Endothelial cell of umbilical vein (primary cell): Measurements from ENCODE around the gene NUP214. TPM values are rescaled to one million over a fixed set of nuclear protein-coding genes. Genes with fewer than 3 reads are reported as not detected.

Experiments used
- BruUV-seq: library from RNA; stranded (reverse); fragments of 400-500 nt; replicated peaks from 2 replicates; lab custom pipeline; 2021; lab: Mats Ljungman, UMichigan
- CTCF ChIA-PET: fragments of 300-600, 350-600 bp; sonication (Branson Sonifier 250); formaldehyde crosslinking; loops from one replicate; lab custom pipeline; 2021; ENCODE audit warnings: antibody characterized with exemption, inconsistent platforms; lab: Charles Lee
- POLR2A ChIA-PET: fragments of 300-600, 350-600 bp; sonication (Branson Sonifier 250); formaldehyde crosslinking; loops from one replicate; lab custom pipeline; 2021; ENCODE audit warnings: antibody characterized with exemption, inconsistent platforms; lab: Charles Lee
- DNase-seq: peaks from one replicate; pipeline ENCODE4 v3.0.0-alpha.2; 2011; ENCODE audit warnings: low read depth, low spot score
- FAIRE-seq: peaks from 2 replicates; lab custom pipeline; 2011; peaks lifted over from hg19 to GRCh38; lab: Jason Lieb, UNC
- H2AFZ ChIP-seq: 2 replicates; pipeline ENCODE4 v1.6.0; 2012; ENCODE audit warnings: low read depth, low read length, control low read depth, inconsistent platforms
- H3K27ac ChIP-seq: 2 replicates; pipeline ENCODE4 v1.5.1; 2011; ENCODE audit warnings: low read depth, mild to moderate bottlenecking, control low read depth, low read length, moderate library complexity; ENCODE audit not compliant: insufficient read depth
- H3K27me3 ChIP-seq, 2 experiments: 2 replicates each; pipeline versions ENCODE4 v1.6.0 to v1.6.1; 2011; ENCODE audit warnings: low read length in 2 of 2, mixed read lengths in 1 of 2; ENCODE audit not compliant: control insufficient read depth in 2 of 2, insufficient read depth in 2 of 2
- H3K36me3 ChIP-seq, 2 experiments: 2 replicates in 1 of 2; 3 replicates in 1 of 2; pipeline ENCODE4 v1.5.1; 2011; ENCODE audit warnings: low read length in 2 of 2, mild to moderate bottlenecking in 1 of 2, moderate library complexity in 1 of 2; ENCODE audit not compliant: control insufficient read depth in 2 of 2, insufficient read depth in 2 of 2; ENCODE audit errors: extremely low read depth in 1 of 2
- H3K4me1 ChIP-seq: 3 replicates; pipeline ENCODE4 v1.5.1; 2011; ENCODE audit warnings: mild to moderate bottlenecking, low read length; ENCODE audit not compliant: control insufficient read depth, insufficient read depth; ENCODE audit errors: extremely low read depth
- H3K4me2 ChIP-seq: 2 replicates; pipeline ENCODE4 v1.6.1; 2011; ENCODE audit warnings: low read length, control low read depth, mixed read lengths; ENCODE audit not compliant: insufficient read depth
- H3K4me3 ChIP-seq, 3 experiments: fragments of 200-600 bp in 1 of 3; sonication (generic), shearing (Covaris generic) in 1 of 3; replicated peaks in 1 of 3; 2 replicates each; pipeline ENCODE4 v1.5.1; 2011 to 2016; ENCODE audit warnings: control low read depth in 3 of 3, low read length in 3 of 3, mild to moderate bottlenecking in 2 of 3, inconsistent platforms in 1 of 3, low read depth in 1 of 3, moderate library complexity in 1 of 3; ENCODE audit not compliant: insufficient read depth in 1 of 3
- H3K79me2 ChIP-seq: 2 replicates; pipeline ENCODE4 v1.6.0; 2012; ENCODE audit warnings: low read length, inconsistent platforms; ENCODE audit not compliant: control insufficient read depth, insufficient read depth
- H3K9ac ChIP-seq: replicated peaks from 2 replicates; pipeline ENCODE3; 2011; ENCODE audit warnings: low read length, control low read depth; ENCODE audit not compliant: insufficient read depth; ENCODE audit errors: extremely low read depth
- H3K9me1 ChIP-seq: replicated peaks from 3 replicates; pipeline ENCODE4 v1.6.0; 2011; ENCODE audit warnings: mild to moderate bottlenecking, low read length; ENCODE audit not compliant: control insufficient read depth, insufficient read depth; ENCODE audit errors: extremely low read depth
- H3K9me3 ChIP-seq: replicated peaks from 2 replicates; pipeline ENCODE4 v1.5.1; 2012; ENCODE audit warnings: low read length, inconsistent platforms; ENCODE audit not compliant: control insufficient read depth, insufficient read depth
- H4K20me1 ChIP-seq: replicated peaks from 2 replicates; pipeline ENCODE3; 2011; ENCODE audit warnings: mild to moderate bottlenecking, low read length; ENCODE audit not compliant: control insufficient read depth, insufficient read depth; ENCODE audit errors: extremely low read depth
- EZH2 ChIP-seq: IDR thresholded peaks from 2 replicates; pipeline ENCODE4 v1.6.1; 2012; ENCODE audit warnings: borderline replicate concordance, low read depth, mild to moderate bottlenecking, moderate library complexity, low read length, inconsistent platforms; ENCODE audit not compliant: severe bottlenecking
- FOS ChIP-seq: IDR thresholded peaks from 2 replicates; pipeline ENCODE4 v1.6.1; 2011; ENCODE audit warnings: mild to moderate bottlenecking, low read length, moderate library complexity, borderline replicate concordance; ENCODE audit not compliant: insufficient read depth
- GATA2 ChIP-seq: IDR thresholded peaks from 2 replicates; pipeline ENCODE4 v1.7.0; 2011; ENCODE audit warnings: low read depth, mild to moderate bottlenecking, moderate library complexity, mixed read lengths, low read length; ENCODE audit not compliant: insufficient read length, insufficient read depth
- JUN ChIP-seq: IDR thresholded peaks from 2 replicates; pipeline ENCODE4 v1.6.1; 2011; ENCODE audit warnings: borderline replicate concordance, low read depth; ENCODE audit not compliant: insufficient read length, insufficient read depth
- MAX ChIP-seq: IDR thresholded peaks from 2 replicates; pipeline ENCODE4 v1.6.1; 2011; ENCODE audit not compliant: insufficient read depth, insufficient read length
- MYC ChIP-seq: IDR thresholded peaks from one replicate; pipeline ENCODE4 v1.6.1; 2011; ENCODE audit warnings: mild to moderate bottlenecking, low read depth, low read length
- POLR2A ChIP-seq: IDR thresholded peaks from 2 replicates; pipeline ENCODE4 v1.6.1; 2012; ENCODE audit warnings: low read depth, mild to moderate bottlenecking, control low read depth, low read length
- POLR2AphosphoS5 ChIP-seq: IDR thresholded peaks from 2 replicates; pipeline ENCODE4 v1.6.1; 2012; ENCODE audit warnings: low read depth, mild to moderate bottlenecking, control low read depth, low read length, moderate library complexity; ENCODE audit not compliant: insufficient read depth
- dilution Hi-C: fragments of 300-500 bp; cut with MboI; formaldehyde crosslinking; loops from one replicate; pipeline ENCODE4 v1.15.0; 2019; ENCODE audit warnings: low sequenced_read_pairs; ENCODE audit not compliant: extremely low pct_ligation_motif_present
- intact Hi-C: fragments of 100-400 bp; cut with micrococcal nuclease; formaldehyde crosslinking; loops from one replicate; pipeline ENCODE4 v1.10.0; 2022
- polyA plus RNA-seq, 4 experiments: library from polyadenylated mRNA; depleted of rRNA in 3 of 4; stranded (reverse) in 3 of 4; unstranded in 1 of 4; fragments of >200 nt; gene quantifications; 2 replicates each; pipeline versions ENCODE4 v1.2.1 to v1.2.3, GENCODE V29; 2011 to 2012; ENCODE audit warnings: missing spikeins in 1 of 4
- total RNA-seq: library from RNA; stranded (reverse); gene quantifications from 2 replicates; pipeline ENCODE4 v1.2.3, GENCODE V29; 2021
- TF ChIP-seq, protein P1 (sequence below), 2 donors: IDR thresholded peaks; 1 replicate in 1 of 2; 2 replicates in 1 of 2; pipeline ENCODE4 v1.5.1; 2011; ENCODE audit warnings: low read length in 2 of 2, mild to moderate bottlenecking in 2 of 2, moderate library complexity in 2 of 2, control low read depth in 1 of 2, inconsistent platforms in 1 of 2, low read depth in 1 of 2; ENCODE audit not compliant: insufficient read depth in 1 of 2; ENCODE audit errors: extremely low read depth in 1 of 2

The NUP214 gene
- total and polyA plus RNA-seq, 2 donors (not counting 3 experiments of a cell fraction or from before 2014, with no cell fraction given): 28.7 to 65.9 TPM

DNA sequence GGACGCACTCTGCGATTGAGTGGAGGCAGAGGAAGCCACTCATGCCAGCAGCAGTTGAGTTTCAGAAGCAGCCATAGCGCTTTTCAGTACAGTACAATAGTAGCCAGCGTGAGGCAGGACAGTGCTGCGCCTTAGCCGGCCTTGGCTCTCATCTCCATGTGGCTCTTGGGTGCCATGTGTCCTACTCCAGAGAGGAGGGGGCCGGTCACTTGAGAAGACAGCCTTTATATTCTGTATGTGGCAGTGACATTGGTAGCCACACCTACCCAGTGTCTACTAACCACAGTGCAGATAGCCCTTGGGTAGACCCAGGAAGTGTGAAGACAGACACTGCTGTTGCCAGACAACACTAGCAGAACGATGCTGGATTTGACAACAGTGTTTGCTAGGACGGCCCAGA lies 108.6 kb downstream of the NUP214 start:
- Histone ChIP-seq H3K4me1 (peaks cover 34% of the 10 kb centered on the region), H3K27ac (no peak overlapping the region), H3K9ac (no peak overlapping the region), H2AFZ (no peak overlapping the region), H3K4me2 (no peak overlapping the region), H3K36me3 (peaks cover 0 to 25% of the 10 kb centered on the region in 2 experiments), H3K4me3 (no peak overlapping the region), H3K27me3 (no peaks in the 10 kb centered on the region), H3K9me1 (no peaks in the 10 kb centered on the region), H3K9me3 (no peaks in the 10 kb centered on the region), H4K20me1 (no peaks in the 10 kb centered on the region), H3K79me2 (no peaks in the 10 kb centered on the region)
- FAIRE-seq (no peak), DNase-seq (no peak)
- ChIA-PET POLR2A (no interaction called here), CTCF (no interaction called here)
- intact Hi-C loops: no loop called here
- dilution Hi-C loops: no loop called here
- TF ChIP-seq POLR2AphosphoS5 (no peak), GATA2 (no peak), MYC (no peak), JUN (no peak), MAX (no peak), FOS (no peak), POLR2A (no peak), EZH2 (no peak)
- TF ChIP-seq, protein P1, sequence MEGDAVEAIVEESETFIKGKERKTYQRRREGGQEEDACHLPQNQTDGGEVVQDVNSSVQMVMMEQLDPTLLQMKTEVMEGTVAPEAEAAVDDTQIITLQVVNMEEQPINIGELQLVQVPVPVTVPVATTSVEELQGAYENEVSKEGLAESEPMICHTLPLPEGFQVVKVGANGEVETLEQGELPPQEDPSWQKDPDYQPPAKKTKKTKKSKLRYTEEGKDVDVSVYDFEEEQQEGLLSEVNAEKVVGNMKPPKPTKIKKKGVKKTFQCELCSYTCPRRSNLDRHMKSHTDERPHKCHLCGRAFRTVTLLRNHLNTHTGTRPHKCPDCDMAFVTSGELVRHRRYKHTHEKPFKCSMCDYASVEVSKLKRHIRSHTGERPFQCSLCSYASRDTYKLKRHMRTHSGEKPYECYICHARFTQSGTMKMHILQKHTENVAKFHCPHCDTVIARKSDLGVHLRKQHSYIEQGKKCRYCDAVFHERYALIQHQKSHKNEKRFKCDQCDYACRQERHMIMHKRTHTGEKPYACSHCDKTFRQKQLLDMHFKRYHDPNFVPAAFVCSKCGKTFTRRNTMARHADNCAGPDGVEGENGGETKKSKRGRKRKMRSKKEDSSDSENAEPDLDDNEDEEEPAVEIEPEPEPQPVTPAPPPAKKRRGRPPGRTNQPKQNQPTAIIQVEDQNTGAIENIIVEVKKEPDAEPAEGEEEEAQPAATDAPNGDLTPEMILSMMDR (IDR thresholded peaks at IDR 0.05; ENCODE audit: extremely low read depth in 1 of 2, insufficient read depth in 1 of 2, low read depth in 1 of 2, low read length in 2 of 2): no peak
- BruUV-seq: no TSS peak
